HCT116 (cell line): ENCODE data around the gene MBOAT7. TPM values are rescaled to one million over a fixed set of nuclear protein-coding genes. Genes with fewer than 3 reads are reported as not detected.

Experiments
- ATAC-seq: fragments of 200-7000 bp; cut with Tn5 transposase; 2 replicates; pipeline ENCODE4 v1.9.1; 2020; ENCODE audit warnings: mild to moderate bottlenecking, moderate library complexity
- BruUV-seq: library from RNA; stranded (reverse); fragments of 400-500 nt; replicated peaks from 2 replicates; lab custom pipeline; 2021; lab: Mats Ljungman, UMichigan
- CTCF ChIA-PET: fragments of 300-600 bp; sonication (Branson Sonifier 250); formaldehyde crosslinking; loops from one replicate; lab custom pipeline; 2021; ENCODE audit warnings: antibody characterized with exemption; lab: Charles Lee
- POLR2A ChIA-PET: fragments of 300-600, 350-600 bp; sonication (Branson Sonifier 250); formaldehyde crosslinking; loops from one replicate; lab custom pipeline; 2021; ENCODE audit warnings: antibody characterized with exemption; lab: Charles Lee
- RAD21 ChIA-PET, 2 experiments: fragments of 300-600 bp; sonication (Branson Sonifier 250); formaldehyde crosslinking; loops; one replicate each; lab custom pipeline; 2023; ENCODE audit warnings: low total read pairs in 2 of 2; ENCODE audit not compliant: uncharacterized antibody in 2 of 2, unreplicated experiment in 2 of 2, low non-redundant PET in 1 of 2; lab: Charles Lee
- DNase-seq: peaks from one replicate; pipeline ENCODE4 v3.0.0-alpha.2; 2010; ENCODE audit warnings: low read depth, low spot score
- H2AFZ ChIP-seq: fragments of 200-600 bp; shearing (Covaris generic), sonication (generic); 2 replicates; pipeline ENCODE4 v1.6.1; 2017; ENCODE audit warnings: low read depth, mixed run types, mixed read lengths, antibody characterized with exemption, low read length; ENCODE audit not compliant: poor library complexity, severe bottlenecking
- H3K27ac ChIP-seq: 2 replicates; pipeline ENCODE4 v1.5.1; 2012; ENCODE audit warnings: low read depth, low read length
- H3K27me3 ChIP-seq: fragments of 200-600 bp; sonication (generic); 2 replicates; pipeline ENCODE4 v1.6.1; 2016; ENCODE audit warnings: mixed run types, low read length, mixed read lengths; ENCODE audit not compliant: insufficient read depth
- H3K36me3 ChIP-seq, 2 experiments: fragments of 200-500 bp in 1 of 2; fragments of 200-600 bp in 1 of 2; sonication (Bioruptor generic) in 1 of 2; sonication (generic) in 1 of 2; 2 replicates each; pipeline versions ENCODE4 v1.5.1 to v1.6.1; 2014 to 2016; ENCODE audit warnings: low read length in 2 of 2, inconsistent platforms in 1 of 2, mixed read lengths in 1 of 2, mixed run types in 1 of 2; ENCODE audit not compliant: insufficient read depth in 2 of 2, control insufficient read depth in 1 of 2
- H3K4me1 ChIP-seq, 2 experiments: fragments of 200-600 bp in 1 of 2; sonication (generic) in 1 of 2; 2 replicates each; pipeline versions ENCODE4 v1.5.1 to v1.6.1; 2012 to 2017; ENCODE audit warnings: low read length in 2 of 2, inconsistent platforms in 1 of 2, mild to moderate bottlenecking in 1 of 2, mixed read lengths in 1 of 2, mixed run types in 1 of 2, moderate library complexity in 1 of 2; ENCODE audit not compliant: insufficient read depth in 2 of 2, control insufficient read depth in 1 of 2
- H3K4me2 ChIP-seq: fragments of 200-600 bp; sonication (generic); 2 replicates; pipeline ENCODE4 v1.6.1; 2017; ENCODE audit warnings: mixed run types, low read length, mixed read lengths
- H3K4me3 ChIP-seq, 2 experiments: fragments of 200-600 bp in 1 of 2; sonication (generic) in 1 of 2; replicated peaks in 1 of 2; 2 replicates each; pipeline ENCODE4 v1.5.1; 2011 to 2016; ENCODE audit warnings: low read length in 2 of 2, control low read depth in 1 of 2, low read depth in 1 of 2, mild to moderate bottlenecking in 1 of 2, mixed read lengths in 1 of 2, mixed run types in 1 of 2
- H3K79me2 ChIP-seq: fragments of 200-600 bp; sonication (generic); 2 replicates; pipeline ENCODE4 v1.6.1; 2017; ENCODE audit warnings: mild to moderate bottlenecking, mixed run types, low read length, moderate library complexity, mixed read lengths; ENCODE audit not compliant: insufficient read depth
- H3K9ac ChIP-seq: fragments of 200-600 bp; sonication (generic); 2 replicates; pipeline ENCODE4 v1.6.1; 2016; ENCODE audit warnings: low read length, mixed read lengths
- H3K9me2 ChIP-seq: fragments of 200-600 bp; sonication (generic), shearing (Covaris generic); 2 replicates; pipeline ENCODE4 v1.6.1; 2017; ENCODE audit warnings: mixed run types, mild to moderate bottlenecking, moderate library complexity; ENCODE audit not compliant: insufficient read depth
- H3K9me3 ChIP-seq, 2 experiments: fragments of 200-500 bp in 1 of 2; fragments of 200-600 bp in 1 of 2; sonication (Bioruptor generic) in 1 of 2; sonication (generic) in 1 of 2; 2 replicates each; pipeline ENCODE4 v1.6.1; 2014 to 2017; ENCODE audit warnings: low read length in 2 of 2, mixed read lengths in 2 of 2, inconsistent platforms in 1 of 2, low read depth in 1 of 2, mild to moderate bottlenecking in 1 of 2, mixed run types in 1 of 2, moderate library complexity in 1 of 2; ENCODE audit not compliant: control insufficient read depth in 1 of 2, insufficient read depth in 1 of 2
- H4K20me1 ChIP-seq: fragments of 200-600 bp; sonication (generic), shearing (Covaris generic); 2 replicates; pipeline ENCODE4 v1.6.1; 2017; ENCODE audit warnings: mixed run types, mild to moderate bottlenecking, moderate library complexity; ENCODE audit not compliant: insufficient read depth
- CBX3 ChIP-seq: IDR thresholded peaks from 2 replicates; pipeline ENCODE4 v1.6.1; 2012; ENCODE audit warnings: low read depth
- CEBPB ChIP-seq: IDR thresholded peaks from 2 replicates; pipeline ENCODE4 v1.6.1; 2012; ENCODE audit warnings: low read depth
- CTCF ChIP-seq, 3 experiments: fragments of 200-600 bp in 1 of 3; sonication (generic) in 1 of 3; IDR thresholded peaks in 2 of 3; conservative IDR thresholded peaks in 1 of 3; 2 replicates each; pipeline ENCODE4 v1.5.1; 2012 to 2017; ENCODE audit warnings: low read depth in 2 of 3, low read length in 2 of 3, antibody characterized with exemption in 1 of 3, borderline replicate concordance in 1 of 3, control low read depth in 1 of 3, mild to moderate bottlenecking in 1 of 3, mixed read lengths in 1 of 3, mixed run types in 1 of 3, moderate library complexity in 1 of 3; ENCODE audit not compliant: insufficient read depth in 1 of 3
- FOSL1 ChIP-seq: IDR thresholded peaks from 2 replicates; pipeline ENCODE4 v1.6.1; 2012; ENCODE audit warnings: low read depth
- JUND ChIP-seq: IDR thresholded peaks from 2 replicates; pipeline ENCODE4 v1.6.1; 2012
- MAX ChIP-seq: IDR thresholded peaks from 2 replicates; pipeline ENCODE4 v1.6.1; 2012
- SP1 ChIP-seq: IDR thresholded peaks from 2 replicates; pipeline ENCODE4 v1.6.1; 2012; ENCODE audit warnings: low read depth
- TCF7L2 ChIP-seq: IDR thresholded peaks from 2 replicates; pipeline ENCODE4 v1.7.0; 2011; ENCODE audit warnings: borderline replicate concordance, inconsistent platforms; ENCODE audit not compliant: insufficient read depth, insufficient read length; ENCODE audit errors: extremely low read depth
- ZBTB33 ChIP-seq: IDR thresholded peaks from 2 replicates; pipeline ENCODE4 v1.6.1; 2011; ENCODE audit warnings: mild to moderate bottlenecking, low read length, moderate library complexity; ENCODE audit not compliant: insufficient replicate concordance; ENCODE audit errors: extremely low read depth
- intact Hi-C: fragments of 100-400 bp; cut with micrococcal nuclease; formaldehyde crosslinking; loops from 2 replicates; pipeline ENCODE4 v1.10.0; 2022
- total RNA-seq: library from RNA; stranded (reverse); gene quantifications from one replicate; pipeline ENCODE4 v1.2.1, GENCODE V29; 2021; ENCODE audit not compliant: unreplicated experiment
- TF ChIP-seq, protein P1 (sequence below): IDR thresholded peaks from 2 replicates; pipeline ENCODE4 v1.6.1; 2012

The MBOAT7 gene
- total RNA-seq, 1 experiment from 2014 or later, result 113 TPM

GRCh38 chr19:54231077-54231931 lies 41.9 kb upstream of the MBOAT7 start (continued):
- peak; percentile 98 to 100 (median 100) for TF ChIP-seq CTCF (IDR thresholded peaks at IDR 0.05 in 2 of 3, conservative IDR thresholded peaks at IDR 0.05 in 1 of 3; ENCODE audit: borderline replicate concordance in 1 of 3, insufficient read depth in 1 of 3, low read depth in 2 of 3, low read length in 2 of 3)
- TF ChIP-seq JUND, result no peak
- TF ChIP-seq FOSL1, result no peak

DNA sequence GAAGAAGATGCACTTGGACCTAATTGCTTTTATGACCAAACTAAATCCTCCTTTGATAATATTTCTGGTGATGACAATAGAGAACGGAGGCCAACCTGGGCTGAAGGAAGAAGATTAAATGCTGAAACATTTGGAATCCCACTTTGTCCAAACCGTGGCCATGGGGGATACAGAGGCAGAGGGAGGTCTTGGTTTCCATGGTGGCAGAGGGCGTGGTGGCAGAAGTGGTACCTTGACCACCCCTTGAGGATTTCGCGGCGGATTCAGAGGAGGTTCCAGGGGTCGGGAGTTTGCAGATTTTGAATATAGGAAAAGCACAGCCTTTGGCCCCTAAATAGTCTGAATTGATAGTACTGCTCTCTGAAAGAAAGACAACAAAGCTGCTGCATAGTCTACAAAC lies 40.7 kb upstream of the MBOAT7 start:
- DNase-seq, result no peak
- no peak overlapping the region for H3K9ac ChIP-seq
- H4K20me1 ChIP-seq, result no peaks in the 10 kb centered on the region
- H3K4me3 ChIP-seq, result no peak overlapping the region
- ChIA-PET CTCF (interaction anchor here (1.6 kb wide), 1 partner anchor 41 kb away, joined by 3 read pairs; the partner anchor contains the start of gene MBOAT7), RAD21 (no interaction called here), POLR2A (no interaction called here)
- no peak for ATAC-seq
- H3K4me1 ChIP-seq, result peaks cover 5 to 15% of the 10 kb centered on the region in 2 experiments; a peak in 3 of 4 replicates
- TF ChIP-seq, protein P1, sequence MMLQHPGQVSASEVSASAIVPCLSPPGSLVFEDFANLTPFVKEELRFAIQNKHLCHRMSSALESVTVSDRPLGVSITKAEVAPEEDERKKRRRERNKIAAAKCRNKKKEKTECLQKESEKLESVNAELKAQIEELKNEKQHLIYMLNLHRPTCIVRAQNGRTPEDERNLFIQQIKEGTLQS, result no peak
- TF ChIP-seq TCF7L2 (no peak), CBX3 (no peak), MAX (no peak), ZBTB33 (no peak), CEBPB (no peak), SP1 (no peak)
- no peak overlapping the region for H3K27ac ChIP-seq
- H3K79me2 ChIP-seq, result no peaks in the 10 kb centered on the region
- H3K9me2 ChIP-seq, result no peaks in the 10 kb centered on the region
- H3K27me3 ChIP-seq, result no peaks in the 10 kb centered on the region
- BruUV-seq, result no TSS peak
- H2AFZ ChIP-seq, result no peak overlapping the region
- no peak overlapping the region for H3K4me2 ChIP-seq
- peaks cover 2 to 13% of the 10 kb centered on the region in 2 experiments; a peak in 3 of 4 replicates for H3K9me3 ChIP-seq
- H3K36me3 ChIP-seq, result no peaks in the 10 kb centered on the region
- intact Hi-C loops, result loop anchor here (2.0 to 5.0 kb wide), 2 partner anchors 57 to 162 kb away; partner anchors contain the start of gene TMC4
